Neural cell (in vitro differentiated cells): ENCODE results near the gene GMPPA. TPM values are rescaled to one million over a fixed set of nuclear protein-coding genes. Genes with fewer than 3 reads are reported as not detected.

ENCODE experiments used
- H2AFZ ChIP-seq: fragments of 200-600, 300-800 bp; sonication (generic), shearing (Covaris generic); 2 replicates; pipeline ENCODE4 v1.6.0; 2014; ENCODE audit warnings: low read depth, mild to moderate bottlenecking, antibody characterized with exemption, low read length, moderate library complexity
- H3F3A ChIP-seq: fragments of 200-600 bp; shearing (Covaris generic); 2 replicates; pipeline ENCODE4 v1.6.1; 2016; ENCODE audit warnings: mild to moderate bottlenecking, moderate library complexity, mixed read lengths, antibody characterized with exemption, low read length; ENCODE audit not compliant: insufficient read depth, poor library complexity, severe bottlenecking
- H3K27ac ChIP-seq: fragments of 200-600, 300-800 bp; sonication (generic), shearing (Covaris generic); 2 replicates; pipeline ENCODE4 v1.5.1; 2014; ENCODE audit warnings: mild to moderate bottlenecking, low read length, moderate library complexity
- H3K27me3 ChIP-seq: fragments of 300-800, 200-600 bp; sonication (generic), shearing (Covaris generic); 2 replicates; pipeline ENCODE4 v1.6.0; 2014; ENCODE audit warnings: mild to moderate bottlenecking, low read depth, low read length, moderate library complexity; ENCODE audit not compliant: insufficient read depth
- H3K36me3 ChIP-seq: fragments of 300-800, 200-600 bp; sonication (generic), shearing (Covaris generic); 2 replicates; pipeline ENCODE4 v1.5.1; 2014; ENCODE audit warnings: mild to moderate bottlenecking, antibody characterized with exemption, low read length, moderate library complexity; ENCODE audit not compliant: insufficient read depth
- H3K4me2 ChIP-seq: fragments of 300-800, 200-600 bp; sonication (generic), shearing (Covaris generic); 2 replicates; pipeline ENCODE4 v1.6.0; 2014; ENCODE audit warnings: mild to moderate bottlenecking, low read length
- H3K4me3 ChIP-seq: fragments of 300-800, 200-600 bp; sonication (generic), shearing (Covaris generic); 2 replicates; pipeline ENCODE4 v1.5.1; 2014; ENCODE audit warnings: mild to moderate bottlenecking, low read length, moderate library complexity
- H3K79me2 ChIP-seq: fragments of 200-600 bp; shearing (Covaris generic); replicated peaks from 2 replicates; pipeline ENCODE4 v1.6.0; 2014; ENCODE audit warnings: mild to moderate bottlenecking, low read length, moderate library complexity; ENCODE audit not compliant: insufficient read depth
- H3K9ac ChIP-seq: fragments of 300-800, 200-600 bp; sonication (generic), shearing (Covaris generic); 2 replicates; pipeline ENCODE4 v1.6.1; 2016; ENCODE audit warnings: mild to moderate bottlenecking, low read length, mixed read lengths
- H3K9me2 ChIP-seq: fragments of 200-600 bp; shearing (Covaris generic); 2 replicates; pipeline ENCODE4 v1.6.1; 2016; ENCODE audit warnings: mild to moderate bottlenecking, low read length, mixed read lengths; ENCODE audit not compliant: insufficient read depth
- H3K9me3 ChIP-seq: fragments of 200-600, 300-800 bp; sonication (generic), shearing (Covaris generic); 2 replicates; pipeline ENCODE4 v1.6.1; 2016; ENCODE audit warnings: mild to moderate bottlenecking, mixed run types, low read length, moderate library complexity, mixed read lengths
- H4K20me1 ChIP-seq: fragments of 200-600 bp; shearing (Covaris generic); 2 replicates; pipeline ENCODE4 v1.6.1; 2016; ENCODE audit warnings: mild to moderate bottlenecking, mixed run types; ENCODE audit not compliant: insufficient read depth
- CTCF ChIP-seq: fragments of 450-650 bp; IDR thresholded peaks from 2 replicates; pipeline ENCODE4 v1.5.1; 2014; ENCODE audit warnings: antibody characterized with exemption, mild to moderate bottlenecking, moderate library complexity; ENCODE audit not compliant: poor library complexity, severe bottlenecking
- EP300 ChIP-seq: fragments of 450-650 bp; conservative IDR thresholded peaks from 2 replicates; pipeline ENCODE4 v1.6.1; 2014; ENCODE audit warnings: antibody characterized with exemption, mild to moderate bottlenecking, moderate library complexity; ENCODE audit not compliant: poor library complexity, severe bottlenecking
- EZH2 ChIP-seq: fragments of 200-600, 300-800 bp; shearing (Covaris generic), sonication (generic); IDR thresholded peaks from 2 replicates; pipeline ENCODE4 v1.6.1; 2014; ENCODE audit warnings: antibody characterized with exemption, low read length, borderline replicate concordance, mild to moderate bottlenecking; ENCODE audit not compliant: insufficient read depth, poor library complexity, severe bottlenecking
- MXI1 ChIP-seq: fragments of 450-650 bp; conservative IDR thresholded peaks from 2 replicates; pipeline ENCODE4 v1.6.1; 2014; ENCODE audit warnings: antibody characterized with exemption, mild to moderate bottlenecking; ENCODE audit not compliant: poor library complexity, severe bottlenecking
- POLR2AphosphoS5 ChIP-seq: IDR thresholded peaks from 2 replicates; pipeline ENCODE4 v1.6.1; 2012
- RAD21 ChIP-seq: fragments of 450-650 bp; conservative IDR thresholded peaks from 2 replicates; pipeline ENCODE4 v1.6.1; 2014; ENCODE audit warnings: antibody characterized with exemption, mild to moderate bottlenecking, moderate library complexity
- REST ChIP-seq: IDR thresholded peaks from 2 replicates; pipeline ENCODE4 v1.6.1; 2012; ENCODE audit warnings: borderline replicate concordance
- SMC3 ChIP-seq: fragments of 450-650 bp; conservative IDR thresholded peaks from 2 replicates; pipeline ENCODE4 v1.6.1; 2014; ENCODE audit warnings: antibody characterized with exemption, mild to moderate bottlenecking, moderate library complexity; ENCODE audit not compliant: poor library complexity
- TAF1 ChIP-seq: IDR thresholded peaks from 2 replicates; pipeline ENCODE4 v1.6.1; 2012; ENCODE audit warnings: low read depth
- polyA plus RNA-seq: library from polyadenylated mRNA; depleted of rRNA; stranded (reverse); fragments of >200 nt; gene quantifications from 2 replicates; pipeline ENCODE4 v1.2.3, GENCODE V29; 2014

Gene GMPPA
- polyA plus RNA-seq, 1 donor from 2014 or later, result 20.4 TPM

DNA sequence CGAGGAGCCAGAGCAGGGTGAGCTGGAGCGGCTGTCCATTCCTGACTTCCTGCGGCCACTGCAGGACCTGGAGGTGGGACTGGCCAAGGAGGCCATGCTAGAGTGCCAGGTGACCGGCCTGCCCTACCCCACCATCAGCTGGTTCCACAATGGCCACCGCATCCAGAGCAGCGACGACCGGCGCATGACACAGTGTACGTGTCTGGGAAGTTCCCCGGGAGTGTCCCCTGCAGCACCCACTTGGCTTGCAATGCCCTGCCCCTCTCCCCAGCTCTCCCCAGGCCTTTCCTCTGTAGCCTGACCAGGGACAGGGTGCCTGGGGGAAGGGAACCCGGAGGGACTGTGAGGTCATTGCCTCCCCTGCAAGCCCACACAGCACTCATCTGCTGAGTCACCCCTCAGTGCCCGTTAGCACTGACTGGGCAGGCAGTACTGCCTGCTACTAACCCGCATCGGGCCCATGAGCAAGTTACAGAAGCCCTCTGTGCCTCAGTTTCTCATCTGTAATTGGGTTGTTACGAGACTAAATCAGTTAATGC, 29.4 kb upstream of the GMPPA start:
- H2AFZ ChIP-seq, result no peak overlapping the region
- H3K9me2 ChIP-seq, result no peaks in the 10 kb centered on the region
- no peaks in the 10 kb centered on the region for H3K9me3 ChIP-seq
- no peak overlapping the region for H3K4me3 ChIP-seq
- no peak overlapping the region for H3K27ac ChIP-seq
- H3K9ac ChIP-seq, result no peak overlapping the region
- no peaks in the 10 kb centered on the region for H4K20me1 ChIP-seq
- no peak overlapping the region for H3K4me2 ChIP-seq
- H3K36me3 ChIP-seq, result no peaks in the 10 kb centered on the region
- H3K27me3 ChIP-seq, result no peaks in the 10 kb centered on the region
- no peaks in the 10 kb centered on the region for H3F3A ChIP-seq
- H3K79me2 ChIP-seq, result no peaks in the 10 kb centered on the region
- no peak for TF ChIP-seq POLR2AphosphoS5
- no peak for TF ChIP-seq RAD21
- TF ChIP-seq SMC3, result no peak

DNA sequence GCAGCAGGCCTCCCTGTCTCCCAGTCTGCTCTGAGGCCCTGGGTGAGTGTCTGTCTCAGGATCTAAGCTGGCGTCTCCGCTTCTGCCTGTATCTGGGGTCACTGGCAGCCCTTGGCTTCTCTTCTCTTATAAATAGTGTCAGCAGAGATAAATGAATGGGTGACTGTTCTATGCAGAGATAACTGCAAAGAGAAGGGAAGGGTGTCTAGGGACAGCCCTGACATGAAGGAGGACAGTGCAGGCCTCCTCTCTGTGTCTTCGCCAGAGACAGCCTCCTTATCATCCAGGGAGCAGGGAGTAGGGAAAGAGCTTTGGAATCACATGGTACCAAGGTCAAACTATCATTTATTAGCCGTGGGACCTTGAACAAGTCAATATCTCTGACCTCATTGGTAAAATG, 28.3 kb upstream of the GMPPA start:
- Histone ChIP-seq H3K79me2 (no peaks in the 10 kb centered on the region), H2AFZ (no peak overlapping the region), H3K9me3 (no peaks in the 10 kb centered on the region), H3K9ac (no peak overlapping the region), H3K4me2 (no peak overlapping the region), H3K27ac (no peak overlapping the region), H4K20me1 (no peaks in the 10 kb centered on the region), H3K27me3 (no peaks in the 10 kb centered on the region), H3K9me2 (no peaks in the 10 kb centered on the region), H3K4me3 (no peak overlapping the region), H3F3A (no peaks in the 10 kb centered on the region), H3K36me3 (no peaks in the 10 kb centered on the region)
- TF ChIP-seq EZH2, result no peak
- no peak for TF ChIP-seq EP300
- no peak for TF ChIP-seq POLR2AphosphoS5
- no peak for TF ChIP-seq TAF1
- no peak for TF ChIP-seq RAD21
- TF ChIP-seq REST, result no peak
- no peak for TF ChIP-seq MXI1
- no peak for TF ChIP-seq CTCF
- no peak for TF ChIP-seq SMC3
